ENCODE results near the gene PRDX2.

DNA sequence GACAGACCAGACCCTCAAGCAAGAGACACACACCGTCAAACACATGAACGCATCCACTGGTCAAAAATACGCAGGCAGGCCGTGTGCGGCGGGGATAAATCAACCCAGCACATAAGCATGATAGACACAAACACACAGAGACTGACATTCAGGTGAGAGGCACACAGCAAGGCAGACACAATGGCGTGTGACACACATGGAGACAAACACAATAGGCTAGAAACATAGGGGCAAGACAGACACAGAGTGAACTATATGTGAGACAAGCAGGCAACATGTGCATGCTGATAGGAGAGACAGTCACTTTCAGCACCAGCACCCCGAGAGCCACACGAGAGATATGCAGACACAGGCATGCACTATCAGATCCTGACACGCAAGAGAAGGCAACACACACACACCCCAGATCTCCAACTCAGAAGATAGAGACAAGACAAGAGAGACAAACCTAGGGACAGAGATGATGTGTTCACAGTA, 17.2 kb downstream of the PRDX2 start:
- TF ChIP-seq EZH2 (IDR thresholded peaks at IDR 0.05; ENCODE audit: borderline replicate concordance, insufficient read depth, low read length, poor library complexity, severe bottlenecking) = no peak
- TF ChIP-seq, protein P1, sequence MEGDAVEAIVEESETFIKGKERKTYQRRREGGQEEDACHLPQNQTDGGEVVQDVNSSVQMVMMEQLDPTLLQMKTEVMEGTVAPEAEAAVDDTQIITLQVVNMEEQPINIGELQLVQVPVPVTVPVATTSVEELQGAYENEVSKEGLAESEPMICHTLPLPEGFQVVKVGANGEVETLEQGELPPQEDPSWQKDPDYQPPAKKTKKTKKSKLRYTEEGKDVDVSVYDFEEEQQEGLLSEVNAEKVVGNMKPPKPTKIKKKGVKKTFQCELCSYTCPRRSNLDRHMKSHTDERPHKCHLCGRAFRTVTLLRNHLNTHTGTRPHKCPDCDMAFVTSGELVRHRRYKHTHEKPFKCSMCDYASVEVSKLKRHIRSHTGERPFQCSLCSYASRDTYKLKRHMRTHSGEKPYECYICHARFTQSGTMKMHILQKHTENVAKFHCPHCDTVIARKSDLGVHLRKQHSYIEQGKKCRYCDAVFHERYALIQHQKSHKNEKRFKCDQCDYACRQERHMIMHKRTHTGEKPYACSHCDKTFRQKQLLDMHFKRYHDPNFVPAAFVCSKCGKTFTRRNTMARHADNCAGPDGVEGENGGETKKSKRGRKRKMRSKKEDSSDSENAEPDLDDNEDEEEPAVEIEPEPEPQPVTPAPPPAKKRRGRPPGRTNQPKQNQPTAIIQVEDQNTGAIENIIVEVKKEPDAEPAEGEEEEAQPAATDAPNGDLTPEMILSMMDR (IDR thresholded peaks at IDR 0.05; ENCODE audit: poor library complexity, severe bottlenecking) = no peak
- TF ChIP-seq MXI1 (conservative IDR thresholded peaks at IDR 0.05; ENCODE audit: poor library complexity, severe bottlenecking) = no peak
- no peak for TF ChIP-seq EP300 (conservative IDR thresholded peaks at IDR 0.05; ENCODE audit: poor library complexity, severe bottlenecking)
- no peak for TF ChIP-seq POLR2AphosphoS5 (IDR thresholded peaks at IDR 0.05)
- TF ChIP-seq RAD21 (conservative IDR thresholded peaks at IDR 0.05) = no peak
- TF ChIP-seq TAF1 (IDR thresholded peaks at IDR 0.05; ENCODE audit: low read depth) = no peak
